Measurements from ENCODE around the gene GNGT1.

GNGT1 gene

DNA sequence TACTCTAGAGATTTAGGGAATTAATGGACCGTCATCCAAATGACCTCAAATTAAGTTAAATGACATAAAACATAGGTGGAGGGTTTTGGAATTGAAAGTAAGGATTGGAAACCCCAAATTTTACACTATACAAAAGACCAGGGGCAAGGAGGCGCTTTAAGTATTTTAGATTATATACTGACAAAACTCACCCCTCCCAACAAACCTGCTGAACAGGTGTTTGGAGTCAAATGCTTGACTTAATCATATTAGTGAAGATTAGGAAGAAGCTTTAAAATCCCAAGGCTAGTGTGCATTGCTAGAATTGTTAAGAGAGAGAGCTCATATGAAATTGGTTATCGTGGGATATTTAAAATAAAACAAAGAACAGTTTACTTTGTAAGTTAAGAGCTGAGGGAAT, at the start of gene GNGT1:
Gene GNGT1, plus strand, starts transcription at position 301 of the 400 bp plus-strand sequence. CDS start 180 bp downstream, outside the sequence.
- DNase-seq = no peak

DNA sequence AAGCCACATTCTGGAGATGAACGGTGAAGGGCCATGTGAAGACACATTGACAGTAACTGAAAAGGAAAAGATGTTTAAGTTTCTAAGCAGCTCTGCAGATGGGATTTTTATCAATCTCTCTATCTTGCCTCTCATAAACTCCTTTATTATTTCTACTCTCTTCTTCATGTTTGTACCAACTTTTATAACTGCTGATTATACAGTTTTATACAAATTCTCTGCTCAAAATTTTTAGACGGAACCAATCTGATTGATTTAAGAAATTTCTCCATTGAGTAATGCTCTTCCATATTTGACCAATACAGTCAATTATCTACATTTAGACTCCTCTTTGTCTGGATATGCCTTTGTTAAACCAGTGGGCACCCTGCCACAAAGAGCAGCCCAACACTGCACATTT, 47.5 kb upstream of the GNGT1 start:
- DNase-seq = no peak

DNA sequence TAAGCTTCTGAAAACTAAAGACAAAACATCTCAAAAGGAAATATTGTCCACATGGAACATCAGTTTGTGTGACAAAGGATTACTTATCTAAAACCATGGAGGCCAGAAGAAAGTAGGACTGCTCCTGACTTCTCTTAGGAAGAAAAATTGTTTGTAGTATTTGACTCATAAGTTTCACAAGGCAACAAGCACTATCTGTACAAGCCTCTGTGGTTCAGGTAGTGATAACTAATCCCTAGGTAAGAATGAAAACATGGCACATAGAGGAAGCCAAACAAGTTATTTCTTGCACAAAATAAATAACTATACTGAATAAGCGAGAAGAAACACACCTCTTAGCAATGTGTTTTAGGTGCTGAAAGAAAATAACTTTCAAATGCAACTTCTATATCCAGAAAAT, 46.1 kb upstream of the GNGT1 start:
- no peak for DNase-seq

DNA sequence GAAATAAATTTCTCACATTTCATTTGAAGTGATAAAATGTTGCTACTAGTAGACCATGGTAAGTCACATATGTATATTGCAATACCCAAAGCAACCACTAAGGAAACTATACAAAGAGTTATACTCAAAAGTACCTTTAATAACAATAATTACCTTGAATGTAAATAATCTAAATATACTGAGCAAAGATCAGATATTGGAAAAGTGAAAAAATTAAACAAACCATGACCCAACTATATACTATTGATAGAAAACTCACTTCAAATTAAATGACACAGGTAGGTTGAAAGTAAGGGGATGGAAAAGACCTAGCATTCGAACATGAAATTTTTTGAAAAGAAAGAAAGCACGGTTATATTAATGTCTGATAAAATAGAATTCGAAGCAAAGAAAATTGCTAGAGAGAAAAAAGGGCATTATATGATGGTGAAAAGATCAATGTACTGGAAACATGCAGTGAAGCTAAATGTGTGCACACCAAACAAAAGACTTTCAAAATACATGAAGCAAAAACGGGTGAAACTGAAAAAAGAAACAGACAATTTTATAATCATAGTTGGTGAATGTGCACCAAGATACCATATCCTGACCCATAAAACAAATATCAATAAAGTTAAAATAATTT, 44.9 kb upstream of the GNGT1 start:
- no peak for DNase-seq

DNA sequence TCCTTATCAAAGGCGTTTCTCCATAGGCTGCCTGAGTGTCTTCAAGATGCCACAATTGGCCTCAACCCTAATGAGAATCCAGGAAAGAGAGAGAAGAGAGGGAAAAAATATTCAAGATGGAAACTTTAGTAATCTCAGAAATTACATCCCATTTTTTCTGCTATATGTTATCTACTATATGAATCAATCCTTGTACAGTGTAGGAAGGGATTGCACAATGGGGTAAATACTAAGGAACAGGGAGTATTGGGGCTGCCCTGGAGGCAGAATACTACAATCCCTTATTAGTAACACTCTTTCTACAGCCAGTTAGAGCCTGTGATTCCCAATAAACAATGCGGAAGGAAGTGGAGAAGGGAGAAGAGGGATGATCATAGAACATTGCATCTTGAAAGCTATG, 43.7 kb upstream of the GNGT1 start:
- no peak for DNase-seq

DNA sequence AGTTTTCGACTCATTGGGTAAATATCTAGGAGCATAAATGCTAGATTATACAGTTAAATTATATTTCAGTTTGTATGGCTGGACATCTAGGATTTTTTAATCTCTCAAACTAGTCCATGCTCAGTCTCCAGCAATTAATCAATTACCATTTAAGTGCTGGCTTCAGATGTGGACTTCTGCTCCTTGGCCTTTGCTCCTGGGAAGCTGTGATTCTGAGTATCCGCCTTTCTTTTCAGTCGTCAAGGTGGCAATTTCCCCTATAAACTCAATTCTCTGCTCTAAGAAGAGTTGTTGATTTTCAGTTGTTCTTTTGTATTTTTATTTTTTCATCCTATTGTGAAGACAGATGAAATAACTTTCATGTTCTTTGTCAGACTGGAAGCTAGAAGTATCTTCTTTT, 39.5 kb upstream of the GNGT1 start:
- DNase-seq = no peak

DNA sequence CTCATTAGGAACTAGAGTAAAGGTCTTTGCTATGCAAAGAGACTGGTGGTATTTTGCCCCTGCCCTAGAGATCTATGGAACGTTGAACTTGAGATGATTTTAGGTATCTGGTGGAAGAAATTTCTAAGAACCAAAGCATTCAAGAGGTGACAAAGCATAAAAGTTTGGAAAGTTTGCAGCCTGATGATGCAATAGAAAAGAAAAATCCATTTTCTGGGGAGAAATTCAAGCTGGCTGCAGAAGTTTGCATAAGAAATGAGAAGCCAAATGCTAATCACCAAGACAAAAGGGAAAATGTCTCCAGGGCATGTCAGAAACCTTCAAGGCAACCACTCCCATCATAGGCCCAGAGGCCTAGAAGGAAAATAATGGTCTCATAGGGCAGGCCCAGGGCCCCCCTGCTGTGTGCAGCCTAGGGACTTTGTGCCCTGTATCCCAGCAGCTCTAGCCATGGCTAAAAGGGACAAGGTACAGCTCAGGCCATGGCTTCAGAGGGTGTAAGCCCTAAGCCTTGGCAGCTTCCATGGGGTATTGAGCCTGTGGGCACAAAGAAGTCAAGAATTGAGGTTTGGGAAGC, 32.3 kb upstream of the GNGT1 start:
- DNase-seq = no peak

DNA sequence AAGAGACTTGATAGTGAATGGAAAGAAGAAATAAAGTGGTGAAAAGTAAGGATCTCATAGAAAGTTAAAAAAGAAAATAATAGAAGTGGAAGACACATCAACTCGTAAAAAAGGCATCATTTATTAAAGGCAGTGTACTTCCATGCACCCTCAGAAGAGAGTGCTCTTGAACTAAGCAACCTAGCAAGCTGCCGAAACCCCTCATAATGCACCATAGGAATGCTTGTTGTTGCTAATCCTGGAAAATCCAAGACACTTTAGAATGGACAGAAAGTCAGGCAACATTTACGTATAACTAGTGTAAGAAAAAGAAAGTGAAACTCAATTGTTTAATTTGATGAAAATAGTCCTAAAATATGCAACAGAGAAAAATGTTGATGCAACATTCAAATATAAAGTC, 28.6 kb upstream of the GNGT1 start:
- no peak for DNase-seq

DNA sequence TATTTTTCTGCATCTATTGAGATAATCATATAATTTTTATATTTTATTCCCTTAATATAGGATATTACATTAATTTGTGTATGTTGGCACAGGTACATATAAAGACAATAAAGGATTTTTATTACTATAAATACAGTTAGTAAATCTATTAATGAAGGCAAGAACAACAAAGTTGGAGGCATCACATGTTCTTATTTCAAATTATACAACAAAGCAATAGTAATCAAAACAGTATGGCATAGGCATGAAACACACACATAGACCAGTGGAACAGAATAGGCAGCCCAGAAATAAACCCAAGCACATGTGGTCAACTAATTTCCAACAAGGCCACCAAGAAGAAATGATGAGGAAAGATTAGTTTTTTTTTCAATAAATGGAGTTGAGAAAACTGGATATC, 27.0 kb upstream of the GNGT1 start:
- DNase-seq = no peak

DNA sequence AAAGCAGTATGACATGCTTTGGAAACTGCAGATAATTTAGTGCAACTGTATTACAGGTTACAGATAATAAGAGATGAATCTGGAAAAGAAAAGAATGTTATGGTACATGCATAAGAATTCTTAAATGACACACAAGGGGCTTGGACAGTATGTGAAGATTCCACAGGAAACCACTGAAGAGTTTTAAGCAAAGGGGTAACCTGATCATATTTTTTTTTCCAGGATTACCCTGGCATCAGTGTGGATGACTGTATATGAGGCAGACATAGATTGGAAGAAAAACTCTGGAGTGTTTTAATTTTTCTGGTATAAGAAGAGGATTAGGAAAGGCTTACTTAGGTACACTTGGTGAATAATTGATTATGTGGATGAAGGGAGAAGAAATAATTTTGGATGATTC, 23.9 kb upstream of the GNGT1 start:
- DNase-seq = no peak

DNA sequence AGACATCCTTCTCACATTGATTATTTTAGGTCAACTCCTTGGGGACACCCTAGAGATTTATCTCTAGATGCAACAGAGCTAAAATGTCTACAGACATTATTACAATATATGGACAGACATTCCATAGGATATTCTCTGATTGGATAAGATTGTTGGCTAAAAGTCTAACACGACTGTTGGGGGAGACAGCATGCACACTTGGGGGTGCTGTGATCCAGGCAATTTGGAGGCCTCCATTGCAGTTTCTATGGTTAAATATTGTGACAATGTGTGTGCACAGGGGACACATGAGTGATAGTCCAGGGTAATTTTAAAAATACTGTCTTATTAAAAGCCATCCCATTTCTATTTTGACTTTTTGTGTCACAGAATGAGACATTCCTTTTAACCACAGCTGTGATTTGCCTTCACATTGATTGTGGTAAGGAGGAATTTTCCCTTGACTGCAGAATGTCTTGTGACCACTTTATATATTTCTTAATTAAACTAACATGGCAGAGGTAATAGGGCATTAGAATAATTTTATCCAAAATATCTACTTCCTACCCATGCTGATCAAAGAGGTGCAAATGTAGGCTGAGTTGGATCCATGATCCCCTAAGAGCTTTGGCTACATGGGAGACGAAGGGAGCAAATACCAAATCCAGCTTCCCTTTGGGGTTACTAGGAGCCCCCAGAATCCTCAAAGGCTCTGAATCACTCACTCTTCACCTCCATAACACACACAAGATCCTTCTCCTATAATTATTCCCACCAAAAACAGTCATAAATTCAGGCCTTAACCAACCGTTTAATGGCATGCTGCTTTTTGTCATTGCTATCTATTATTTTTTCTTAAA, 23.1 kb upstream of the GNGT1 start:
- no peak for DNase-seq

DNA sequence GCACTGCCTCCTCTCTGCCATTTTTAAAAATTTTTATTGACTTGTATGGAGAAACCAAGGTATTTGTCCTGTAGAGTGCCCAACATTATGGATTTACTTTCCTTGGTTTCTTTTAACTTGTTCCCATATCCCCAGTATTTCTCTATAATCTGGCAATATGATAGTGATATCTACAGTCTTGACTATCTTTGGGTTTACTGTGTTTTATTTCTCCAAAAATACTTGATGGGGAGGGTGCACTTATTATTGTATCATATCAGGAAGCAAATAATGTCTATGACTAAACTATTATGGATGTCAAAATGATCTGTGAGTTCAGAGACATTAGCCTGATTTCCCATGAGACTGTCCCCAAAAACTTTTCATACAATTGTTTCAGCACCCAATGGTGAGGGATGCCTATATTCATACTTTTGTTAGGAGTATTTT, 22.4 kb upstream of the GNGT1 start:
- DNase-seq = no peak

DNA sequence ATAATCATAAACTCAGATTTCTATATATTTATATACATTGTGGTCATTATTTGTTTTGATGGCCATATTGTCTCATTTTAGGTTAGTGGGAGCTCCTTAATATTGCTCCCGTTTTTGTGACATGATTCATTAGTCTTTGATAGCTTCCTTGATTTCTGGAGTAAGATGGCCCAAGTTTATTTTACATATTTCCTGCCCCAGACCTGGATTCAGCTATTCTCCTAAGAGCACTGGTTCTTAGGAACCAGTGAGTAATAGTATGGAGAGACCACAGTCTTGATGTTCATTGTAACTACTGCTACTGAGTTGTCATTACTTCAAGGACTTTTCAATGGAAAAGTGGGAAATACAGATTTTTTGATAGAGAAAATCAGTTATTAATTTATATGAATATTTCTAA, 21.8 kb upstream of the GNGT1 start:
- no peak for DNase-seq

DNA sequence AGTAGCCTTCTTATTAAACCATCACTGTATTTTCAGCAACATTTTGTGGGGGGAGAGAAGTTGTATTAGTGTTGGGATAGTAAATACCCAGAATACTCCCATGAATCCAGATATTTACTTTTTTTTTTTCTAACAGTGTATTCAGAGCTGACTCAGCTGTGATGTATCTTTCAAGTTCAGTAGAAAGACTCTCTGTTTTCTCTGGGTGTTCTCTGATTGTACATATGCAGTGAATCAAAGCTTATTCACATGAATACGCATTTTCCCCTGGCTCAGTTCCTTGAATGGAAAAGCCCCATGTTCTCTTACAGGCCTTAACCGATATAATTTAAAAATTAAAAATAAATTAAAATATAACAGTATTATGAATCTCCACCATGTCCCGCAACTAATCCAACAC, 17.1 kb upstream of the GNGT1 start:
- DNase-seq = no peak

DNA sequence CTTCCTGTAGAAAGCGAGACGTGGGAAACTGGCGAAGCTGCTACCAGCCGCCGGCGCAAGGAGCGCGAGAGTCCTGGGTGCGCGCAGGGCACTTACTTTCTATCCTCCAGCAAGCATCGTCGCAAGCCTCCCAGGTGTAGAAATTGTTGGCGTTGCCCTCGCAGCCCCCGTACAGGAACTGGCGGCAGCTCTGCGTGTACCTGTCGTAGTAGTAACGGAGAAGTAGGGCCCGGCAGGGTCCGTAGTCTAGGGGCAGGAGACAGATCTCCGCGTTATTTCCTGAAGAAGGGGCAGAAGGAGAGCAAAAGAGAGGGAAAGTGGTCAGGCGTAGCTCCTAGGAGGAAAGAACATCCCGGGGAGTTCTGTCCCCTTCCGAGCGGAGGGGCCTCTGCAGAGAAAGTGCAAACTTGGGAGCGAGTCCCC, 16.3 kb upstream of the GNGT1 start:
- no peak for DNase-seq

DNA sequence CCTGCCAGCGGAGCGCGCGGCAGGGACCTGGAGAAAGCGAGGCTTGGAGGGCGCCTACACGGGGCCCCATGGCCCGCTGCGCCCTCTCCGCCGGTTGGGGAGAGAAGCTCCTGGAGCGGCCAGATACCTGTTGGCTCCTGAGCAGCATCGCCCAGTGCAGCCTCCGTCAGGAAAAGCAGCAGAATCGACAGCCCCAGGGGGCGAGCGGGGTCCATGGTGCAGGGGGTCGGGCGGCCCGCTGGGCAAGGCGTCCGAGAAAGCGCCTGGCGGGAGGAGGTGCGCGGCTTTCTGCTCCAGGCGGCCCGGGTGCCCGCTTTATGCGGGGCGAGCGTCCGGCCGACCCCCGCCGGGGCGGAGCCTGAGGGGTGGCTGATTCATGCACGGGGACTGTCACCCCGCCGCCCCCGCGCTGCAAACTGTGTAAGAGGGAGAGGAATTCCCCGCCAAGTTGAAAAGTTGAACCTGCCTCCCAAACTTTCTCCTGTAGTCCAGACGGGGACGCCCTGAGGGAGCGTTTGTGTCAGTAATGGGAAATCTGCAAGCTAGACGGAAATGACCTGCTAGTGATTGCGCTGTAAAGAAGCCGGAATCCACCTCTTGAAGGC, 15.8 kb upstream of the GNGT1 start, which contains the start of gene TFPI2:
Gene TFPI2, minus strand, starts transcription at position 290 of the 605 bp plus-strand sequence. Its CDS starts 75 bp downstream, at position 215.
- DNase-seq = no peak

DNA sequence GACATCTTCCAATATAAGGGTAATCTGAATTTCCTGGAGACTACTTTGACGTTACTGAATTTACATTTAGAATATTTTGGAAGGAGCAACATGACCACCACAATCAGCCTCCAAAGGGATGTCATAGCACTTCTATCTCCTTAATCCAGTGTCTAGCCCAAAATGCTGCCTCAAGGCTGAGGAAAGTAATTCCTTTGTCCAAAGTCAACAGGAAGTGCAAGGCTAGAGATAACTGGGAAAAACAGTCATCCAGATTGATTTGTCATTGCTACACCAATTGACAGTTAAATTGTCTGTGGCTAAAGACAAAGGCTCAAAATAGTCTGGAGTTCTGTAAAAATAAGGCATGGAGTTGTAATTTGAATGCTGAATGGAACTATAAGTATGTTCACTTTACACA, 11.9 kb upstream of the GNGT1 start:
- no peak for DNase-seq

DNA sequence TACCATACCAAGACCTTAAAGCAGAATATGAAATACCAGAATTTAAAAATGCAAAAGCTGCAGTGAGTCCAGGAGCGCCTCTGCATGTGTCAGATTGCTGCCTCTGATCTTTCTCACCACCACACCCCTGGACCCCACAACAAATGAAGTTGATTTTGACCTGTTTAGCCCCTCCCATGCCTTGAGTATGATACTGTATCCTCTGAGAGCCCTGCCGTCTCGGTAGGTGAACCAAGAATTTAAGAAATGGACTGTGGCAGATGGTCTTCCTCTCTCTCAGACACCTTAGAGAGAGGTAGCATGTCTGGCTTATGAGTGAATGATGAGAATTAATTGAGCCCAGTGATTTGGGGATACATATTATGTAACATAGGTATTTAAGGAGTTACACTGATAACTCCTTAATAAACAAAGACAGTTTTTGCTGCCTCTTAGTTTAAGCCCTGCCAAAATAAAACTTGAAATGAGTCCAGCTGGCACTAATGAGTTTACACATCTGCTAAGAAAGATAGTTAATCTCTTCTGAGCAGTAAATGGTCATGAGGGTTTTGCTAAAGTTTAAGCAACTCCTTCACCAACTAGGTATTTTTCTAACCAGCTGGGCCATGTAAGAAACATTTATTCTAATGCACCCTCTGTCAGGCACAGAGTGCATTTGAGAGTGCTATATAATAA, 11.3 kb upstream of the GNGT1 start:
- no peak for DNase-seq

DNA sequence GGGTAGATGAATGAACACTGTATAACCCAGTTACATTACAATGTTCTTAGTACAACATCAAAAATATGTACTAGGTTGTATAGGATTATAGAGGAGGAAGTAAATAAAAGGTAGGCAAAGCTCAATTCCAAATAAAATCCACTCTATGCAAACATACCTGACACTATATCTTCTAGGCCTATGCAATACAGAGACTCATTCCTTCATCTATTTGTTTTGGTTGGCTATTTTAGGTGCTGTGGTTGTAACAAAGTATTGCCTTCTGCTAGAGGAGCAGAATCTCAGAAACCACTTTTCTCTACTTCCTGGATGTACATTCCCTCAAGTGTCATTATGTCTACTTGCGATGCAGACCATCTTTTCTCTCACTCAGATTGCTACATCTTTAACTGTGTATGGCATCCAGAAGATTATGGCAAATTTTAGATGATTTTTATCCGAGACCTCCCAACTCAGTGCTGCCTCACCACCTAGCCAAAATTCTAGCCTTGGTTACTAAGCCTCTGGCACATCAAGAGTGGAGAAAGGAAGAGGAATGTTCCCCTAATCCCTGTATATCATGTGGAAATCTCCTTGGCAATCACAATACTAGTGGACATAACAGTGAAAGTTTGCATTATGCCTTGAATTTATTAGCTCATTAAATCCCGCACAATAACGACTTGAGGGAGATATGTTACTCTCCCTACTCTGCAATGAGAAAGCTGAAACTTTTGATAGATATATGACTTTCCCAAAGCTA, 10.3 kb upstream of the GNGT1 start:
- no peak for DNase-seq

DNA sequence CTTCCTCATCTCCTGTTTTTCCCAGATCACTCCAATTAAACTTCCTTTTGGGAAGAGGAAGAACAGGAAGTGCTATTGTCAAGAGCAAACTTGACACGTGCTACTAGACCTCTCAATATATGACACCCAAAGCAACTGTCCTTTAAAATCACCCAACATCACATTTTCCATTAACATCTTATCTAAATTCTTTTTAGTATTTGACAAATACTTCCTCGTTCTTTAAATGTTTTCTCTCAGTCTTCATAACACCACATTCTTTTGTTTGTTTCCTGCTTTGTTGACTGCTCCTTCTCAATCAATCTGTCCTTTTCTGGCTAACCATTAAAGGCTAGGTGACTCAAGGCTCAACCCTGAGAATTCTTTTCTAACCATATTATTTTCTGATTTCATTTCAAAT, 8.7 kb upstream of the GNGT1 start:
- no peak for DNase-seq

DNA sequence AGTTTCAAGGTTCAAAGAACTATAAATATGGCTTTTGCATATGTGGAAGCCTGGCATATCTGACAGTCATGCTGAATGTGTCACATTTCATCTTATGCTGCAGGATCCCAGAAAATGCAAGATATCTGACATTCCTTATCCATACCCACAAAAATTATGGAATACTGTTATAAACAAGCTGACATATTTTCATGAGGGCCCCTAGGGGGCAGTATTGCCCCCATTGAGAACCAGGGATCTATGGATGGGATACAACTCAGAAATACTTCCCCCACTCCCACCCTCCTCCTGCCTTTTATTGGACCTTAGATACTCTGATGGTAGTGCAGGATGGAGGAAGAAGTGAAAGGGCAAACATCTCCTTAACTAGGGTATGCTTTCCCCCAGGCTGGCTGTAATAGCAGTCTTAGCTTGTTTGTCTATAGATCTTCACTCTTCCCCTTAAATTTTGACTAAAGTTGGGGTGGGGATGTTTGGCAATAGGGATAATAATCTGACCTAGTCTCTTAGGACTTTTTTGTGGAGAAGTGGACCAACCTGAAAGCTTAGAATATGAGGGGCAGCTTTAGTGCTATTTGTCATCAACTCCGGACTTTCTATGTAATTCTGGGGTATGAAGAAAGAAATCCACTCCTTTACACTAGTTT, 3.5 kb upstream of the GNGT1 start:
- DNase-seq = no peak

Data from CD4-positive, alpha-beta T cell treated with Interleukin-21 for 1 hour (primary cell).